GM12872 (cell line): Measurements from ENCODE around the gene PRSS57.

Experiments used
- CTCF ChIP-seq: IDR thresholded peaks from 3 replicates; pipeline ENCODE4 v1.5.1; 2011; ENCODE audit warnings: low read depth, mild to moderate bottlenecking, low read length, moderate library complexity; ENCODE audit not compliant: insufficient read depth

The PRSS57 gene

GRCh38 chr19:644789-645188, 50.5 kb downstream of the PRSS57 start:
- no peak for TF ChIP-seq CTCF

- no peak for TF ChIP-seq CTCF
Measured at GRCh38 chr19:644363-644762, 50.9 kb downstream of the PRSS57 start.

GRCh38 chr19:643736-644135, 51.5 kb downstream of the PRSS57 start:
- no peak for TF ChIP-seq CTCF

GRCh38 chr19:642767-643727, 52.2 kb downstream of the PRSS57 start:
- no peak for TF ChIP-seq CTCF

- no peak for TF ChIP-seq CTCF
Measured at GRCh38 chr19:641702-642101, 53.5 kb downstream of the PRSS57 start.

- no peak for TF ChIP-seq CTCF
Measured at GRCh38 chr19:640606-641189, 54.6 kb downstream of the PRSS57 start.

GRCh38 chr19:640161-640558, 55.1 kb downstream of the PRSS57 start:
- no peak for TF ChIP-seq CTCF
